Measurements from ENCODE around the gene IMPDH2. TPM values are rescaled to one million over a fixed set of nuclear protein-coding genes. Genes with fewer than 3 reads are reported as not detected.

The IMPDH2 gene
- total RNA-seq, 1 donor from 2014 or later, result 271 TPM

GRCh38 chr3:49018707-49019006, 10.5 kb downstream of the IMPDH2 start:
- H3K27me3 Mint-ChIP-seq (ENCODE audit: insufficient read depth, low read depth), result peaks cover 7% of the 10 kb centered on the region
- H3K27ac Mint-ChIP-seq, result peak overlapping the region; percentile 8
- TF ChIP-seq EZH2phosphoT487 (IDR thresholded peaks at IDR 0.05), result no peak
- TF ChIP-seq, protein P1, sequence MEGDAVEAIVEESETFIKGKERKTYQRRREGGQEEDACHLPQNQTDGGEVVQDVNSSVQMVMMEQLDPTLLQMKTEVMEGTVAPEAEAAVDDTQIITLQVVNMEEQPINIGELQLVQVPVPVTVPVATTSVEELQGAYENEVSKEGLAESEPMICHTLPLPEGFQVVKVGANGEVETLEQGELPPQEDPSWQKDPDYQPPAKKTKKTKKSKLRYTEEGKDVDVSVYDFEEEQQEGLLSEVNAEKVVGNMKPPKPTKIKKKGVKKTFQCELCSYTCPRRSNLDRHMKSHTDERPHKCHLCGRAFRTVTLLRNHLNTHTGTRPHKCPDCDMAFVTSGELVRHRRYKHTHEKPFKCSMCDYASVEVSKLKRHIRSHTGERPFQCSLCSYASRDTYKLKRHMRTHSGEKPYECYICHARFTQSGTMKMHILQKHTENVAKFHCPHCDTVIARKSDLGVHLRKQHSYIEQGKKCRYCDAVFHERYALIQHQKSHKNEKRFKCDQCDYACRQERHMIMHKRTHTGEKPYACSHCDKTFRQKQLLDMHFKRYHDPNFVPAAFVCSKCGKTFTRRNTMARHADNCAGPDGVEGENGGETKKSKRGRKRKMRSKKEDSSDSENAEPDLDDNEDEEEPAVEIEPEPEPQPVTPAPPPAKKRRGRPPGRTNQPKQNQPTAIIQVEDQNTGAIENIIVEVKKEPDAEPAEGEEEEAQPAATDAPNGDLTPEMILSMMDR (IDR thresholded peaks at IDR 0.05), result no peak
- no peaks in the 10 kb centered on the region for H3K9me3 ChIP-seq (ENCODE audit: low read depth)
- no peak for DNase-seq (ENCODE audit: low spot score)
- peaks cover 23% of the 10 kb centered on the region for H3K4me1 Mint-ChIP-seq
- H3K36me3 ChIP-seq, result no peaks in the 10 kb centered on the region
- H2AFZ ChIP-seq (replicated peaks), result no peak overlapping the region
- H3K36me3 Mint-ChIP-seq, result peaks cover 20% of the 10 kb centered on the region
- peaks cover 51% of the 10 kb centered on the region for H4K20me1 ChIP-seq (ENCODE audit: low read depth)
- peaks cover 15% of the 10 kb centered on the region for H3K4me1 ChIP-seq
- H3K4me3 Mint-ChIP-seq, result peak overlapping the region; percentile 97
- no peaks in the 10 kb centered on the region for H3K27me3 ChIP-seq
- no peak overlapping the region for H3K9ac ChIP-seq
- no peaks in the 10 kb centered on the region for H3K9me3 Mint-ChIP-seq
- no peak overlapping the region for H3K27ac ChIP-seq
- H3K4me3 ChIP-seq, result peak overlapping the region; percentile 79
- H3K4me2 ChIP-seq, result peak overlapping the region; percentile 82
- H3K79me2 ChIP-seq (ENCODE audit: low read depth), result peaks cover 38% of the 10 kb centered on the region
- peaks cover 71% of the 10 kb centered on the region for H3F3A ChIP-seq (ENCODE audit: low read depth)

DNA sequence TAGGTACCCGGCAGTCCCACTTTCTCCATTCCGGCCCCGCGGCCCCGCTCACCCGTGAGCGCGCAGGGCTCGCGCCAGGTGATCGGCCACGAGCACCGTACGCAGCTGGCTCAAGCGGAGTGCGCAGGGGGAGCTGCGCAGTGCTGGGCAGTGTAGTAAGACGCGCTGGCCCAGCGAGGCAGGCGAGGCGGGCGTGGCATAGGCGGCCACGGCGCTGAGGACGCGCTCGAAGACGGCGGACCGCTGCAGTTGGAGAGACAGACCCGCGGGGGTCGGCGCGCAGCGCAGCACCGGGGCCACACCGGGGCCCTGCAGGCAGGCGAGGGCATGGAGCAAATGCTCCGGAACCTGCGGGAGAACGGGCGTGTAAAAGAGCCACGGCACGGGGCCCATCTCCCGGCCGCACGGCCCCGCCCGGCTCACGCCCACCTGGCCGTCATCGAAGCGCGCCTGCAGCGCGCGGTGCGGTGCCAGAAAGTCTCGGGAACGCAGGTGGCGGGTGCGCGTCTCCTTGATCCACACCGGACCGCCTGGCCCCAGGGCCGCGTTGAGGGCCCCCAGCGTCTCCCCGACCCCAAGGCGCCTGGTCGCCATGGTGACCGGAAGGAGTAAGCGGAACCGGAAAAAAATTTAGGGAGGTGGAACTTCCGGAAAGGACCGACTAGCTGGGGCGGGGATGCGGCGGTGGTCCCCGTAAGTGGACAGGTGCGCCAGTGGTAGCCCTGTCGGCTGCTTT, 11.1 kb downstream of the IMPDH2 start, which contains the start of gene DALRD3:
DALRD3 (minus strand) TSS at position 610 of the 736 bp plus-strand sequence; CDS start at position 594, 16 bp downstream.
- Mint-ChIP-seq H3K4me1 (peaks cover 20% of the 10 kb centered on the region), H3K4me3 (peak within 1 kb of the TSS; percentile 97)

GRCh38 chr3:49017229-49017970, 11.8 kb downstream of the IMPDH2 start:
- H3K27ac Mint-ChIP-seq, result no peak overlapping the region
- peaks cover 5% of the 10 kb centered on the region for H3K27me3 Mint-ChIP-seq (ENCODE audit: insufficient read depth, low read depth)
- H3K79me2 ChIP-seq (ENCODE audit: low read depth), result peaks cover 38% of the 10 kb centered on the region

More for the DNA sequence above, 11.1 kb downstream of the IMPDH2 start, which contains the start of gene DALRD3:
- Mint-ChIP-seq H3K27me3 (ENCODE audit: insufficient read depth, low read depth) (peaks cover 6% of the 10 kb centered on the region), H3K27ac (peak within 1 kb of the TSS; percentile 8), H3K9me3 (no peaks in the 10 kb centered on the region), H3K36me3 (peaks cover 17% of the 10 kb centered on the region)
- Histone ChIP-seq H3K9ac (no peak within 1 kb of the TSS), H2AFZ (replicated peaks) (peak within 1 kb of the TSS; percentile 23), H3K4me3 (peak within 1 kb of the TSS; percentile 79), H3K79me2 (ENCODE audit: low read depth) (peaks cover 38% of the 10 kb centered on the region), H3K9me3 (ENCODE audit: low read depth) (no peaks in the 10 kb centered on the region), H3K27me3 (no peaks in the 10 kb centered on the region), H3K36me3 (no peaks in the 10 kb centered on the region), H3K4me2 (peak within 1 kb of the TSS; percentile 82), H3K27ac (no peak within 1 kb of the TSS), H3F3A (ENCODE audit: low read depth) (peaks cover 66% of the 10 kb centered on the region), H4K20me1 (ENCODE audit: low read depth) (peaks cover 55% of the 10 kb centered on the region), H3K4me1 (peaks cover 13% of the 10 kb centered on the region)
- peak; percentile 86 for DNase-seq (ENCODE audit: low spot score)
- TF ChIP-seq, protein P1 (IDR thresholded peaks at IDR 0.05), result no peak
- no peak for TF ChIP-seq EZH2phosphoT487 (IDR thresholded peaks at IDR 0.05)
- no peak for TF ChIP-seq EZH2 (IDR thresholded peaks at IDR 0.05)

More at GRCh38 chr3:49017229-49017970, 11.8 kb downstream of the IMPDH2 start:
- no peaks in the 10 kb centered on the region for H3K27me3 ChIP-seq
- peak overlapping the region; percentile 82 for H3K4me2 ChIP-seq
- H3K9me3 ChIP-seq (ENCODE audit: low read depth), result no peaks in the 10 kb centered on the region
- no peak overlapping the region for H3K9ac ChIP-seq
- Mint-ChIP-seq H3K36me3 (peaks cover 15% of the 10 kb centered on the region), H3K9me3 (no peaks in the 10 kb centered on the region), H3K4me3 (peak overlapping the region; percentile 97), H3K4me1 (peaks cover 16% of the 10 kb centered on the region)
- peaks cover 55% of the 10 kb centered on the region for H4K20me1 ChIP-seq (ENCODE audit: low read depth)
- no peaks in the 10 kb centered on the region for H3K36me3 ChIP-seq
- no peak overlapping the region for H2AFZ ChIP-seq (replicated peaks)
- H3K4me3 ChIP-seq, result peak overlapping the region; percentile 79
- peaks cover 59% of the 10 kb centered on the region for H3F3A ChIP-seq (ENCODE audit: low read depth)
- TF ChIP-seq, protein P1 (IDR thresholded peaks at IDR 0.05), result no peak
- TF ChIP-seq EZH2phosphoT487 (IDR thresholded peaks at IDR 0.05) (no peak), EZH2 (IDR thresholded peaks at IDR 0.05) (no peak)
- peaks cover 8% of the 10 kb centered on the region for H3K4me1 ChIP-seq
- H3K27ac ChIP-seq, result no peak overlapping the region
- DNase-seq (ENCODE audit: low spot score), result no peak

All from neural progenitor cell (in vitro differentiated cells).